Measurements from ENCODE around the gene ACOX3. TPM values are rescaled to one million over a fixed set of nuclear protein-coding genes. Genes with fewer than 3 reads are reported as not detected.
"Not testable (repeated sequence)": the region's sequence is repeated elsewhere in the genome, so short reads cannot be mapped to it uniquely, and the experiment has no call there.

ACOX3 gene
- total RNA-seq, 1 donor from 2014 or later = 74.5 TPM

- H3K27ac ChIP-seq = no peak overlapping the region
- TF ChIP-seq CTCF (IDR thresholded peaks at IDR 0.05) = no peak
- H3K36me3 ChIP-seq = peaks cover 58 to 67% of the 10 kb centered on the region in 2 donors
- no peak for DNase-seq (ENCODE audit: low spot score in 2 of 2)
- H3K4me3 ChIP-seq = no peak overlapping the region
- intact Hi-C loops (cut with DNase I) = no loop called here
- H3K9me3 ChIP-seq = no peaks in the 10 kb centered on the region
- no peaks in the 10 kb centered on the region for H3K27me3 ChIP-seq
- H3K4me1 ChIP-seq = peaks cover 3 to 12% of the 10 kb centered on the region in 2 donors
Observed at GRCh38 chr4:8388528-8388870, 52.0 kb downstream of the ACOX3 start.

- Histone ChIP-seq H3K9me3 (no peaks in the 10 kb centered on the region), H3K4me1 (peaks cover 3 to 7% of the 10 kb centered on the region in 2 donors), H3K36me3 (peaks cover 60 to 73% of the 10 kb centered on the region in 2 donors), H3K27ac (no peak overlapping the region), H3K27me3 (no peaks in the 10 kb centered on the region), H3K4me3 (no peak overlapping the region)
- intact Hi-C loops (cut with DNase I) = no loop called here
- DNase-seq (ENCODE audit: low spot score in 2 of 2) = no peak
- no peak for TF ChIP-seq CTCF (IDR thresholded peaks at IDR 0.05)
Observed at GRCh38 chr4:8387615-8388527, 52.7 kb downstream of the ACOX3 start.

- peaks cover 64 to 75% of the 10 kb centered on the region in 2 donors for H3K36me3 ChIP-seq
- TF ChIP-seq CTCF (IDR thresholded peaks at IDR 0.05) = no peak
Observed at GRCh38 chr4:8387194-8387593, 53.3 kb downstream of the ACOX3 start.

GRCh38 chr4:8386731-8387130 is 53.8 kb downstream of the ACOX3 start:
- Histone ChIP-seq H3K4me1 (no peaks in the 10 kb centered on the region), H3K4me3 (no peak overlapping the region), H3K36me3 (peaks cover 65 to 74% of the 10 kb centered on the region in 2 donors), H3K9me3 (no peaks in the 10 kb centered on the region), H3K27me3 (no peaks in the 10 kb centered on the region), H3K27ac (no peak overlapping the region)
- no peak for TF ChIP-seq CTCF (IDR thresholded peaks at IDR 0.05)
- no peak for DNase-seq (ENCODE audit: low spot score in 2 of 2)
- intact Hi-C loops (cut with DNase I) = no loop called here

More at GRCh38 chr4:8387194-8387593, 53.3 kb downstream of the ACOX3 start:
- intact Hi-C loops (cut with DNase I) = no loop called here
- peaks cover 0 to 3% of the 10 kb centered on the region in 2 donors for H3K4me1 ChIP-seq
- no peaks in the 10 kb centered on the region for H3K9me3 ChIP-seq
- no peaks in the 10 kb centered on the region for H3K27me3 ChIP-seq
- H3K27ac ChIP-seq = no peak overlapping the region
- H3K4me3 ChIP-seq = no peak overlapping the region
- DNase-seq (ENCODE audit: low spot score in 2 of 2) = no peak

- H3K4me3 ChIP-seq; H3K9me3 ChIP-seq; H3K27ac ChIP-seq; H3K4me1 ChIP-seq; DNase-seq (ENCODE audit: low spot score in 2 of 2); intact Hi-C loops (cut with DNase I); H3K27me3 ChIP-seq: not testable (repeated sequence)
- peaks cover 67 to 74% of the 10 kb centered on the region in 2 donors for H3K36me3 ChIP-seq
Observed at GRCh38 chr4:8386131-8386530, 54.4 kb downstream of the ACOX3 start.

GRCh38 chr4:8385611-8386010 is 54.9 kb downstream of the ACOX3 start:
- DNase-seq (ENCODE audit: low spot score in 2 of 2) = no peak
- intact Hi-C loops (cut with DNase I) = no loop called here
- Histone ChIP-seq H3K27me3 (no peaks in the 10 kb centered on the region), H3K4me3 (no peak overlapping the region), H3K4me1 (no peaks in the 10 kb centered on the region), H3K9me3 (no peaks in the 10 kb centered on the region), H3K36me3 (peaks cover 65 to 74% of the 10 kb centered on the region in 2 donors), H3K27ac (no peak overlapping the region)
- no peak for TF ChIP-seq CTCF (IDR thresholded peaks at IDR 0.05)

Measured in ascending aorta (tissue), 2 donors.